ENCODE measurements around the gene FAM227B.
"Not testable (repeated sequence)": the region's sequence is repeated elsewhere in the genome, so short reads cannot be mapped to it uniquely, and the experiment has no call there.

FAM227B gene

GRCh38 chr15:49435174-49435573 is 185.4 kb downstream of the FAM227B start:
- DNase-seq, result no peak

- no peak for DNase-seq
Observed at GRCh38 chr15:49430046-49430445, 190.6 kb downstream of the FAM227B start.

- DNase-seq, result no peak
Observed at GRCh38 chr15:49428409-49429095, 192.1 kb downstream of the FAM227B start.

- no peak for DNase-seq
Observed at GRCh38 chr15:49427372-49427771, 193.2 kb downstream of the FAM227B start.

GRCh38 chr15:49424954-49425353 is 195.7 kb downstream of the FAM227B start:
- DNase-seq, result no peak

- no peak for DNase-seq
Observed at GRCh38 chr15:49423901-49424550, 196.6 kb downstream of the FAM227B start.

GRCh38 chr15:49423021-49423420 is 197.6 kb downstream of the FAM227B start, which contains the start of gene FGF7:
FGF7 (plus strand) TSS chr15:49423242; CDS start chr15:49424298, 1,056 bp downstream.
- DNase-seq, result no peak

- DNase-seq, result peak; percentile 53
Observed at GRCh38 chr15:49421991-49422390, 198.6 kb downstream of the FAM227B start.

GRCh38 chr15:49418811-49419210 is 201.8 kb downstream of the FAM227B start:
- DNase-seq, result no peak

GRCh38 chr15:49415638-49416037 is 205.0 kb downstream of the FAM227B start:
- DNase-seq, result no peak

GRCh38 chr15:49415149-49415548 is 205.5 kb downstream of the FAM227B start:
- DNase-seq, result no peak

GRCh38 chr15:49412797-49413196 is 207.8 kb downstream of the FAM227B start:
- DNase-seq, result no peak

- no peak for DNase-seq
Observed at GRCh38 chr15:49410641-49411040, 210.0 kb downstream of the FAM227B start.

GRCh38 chr15:49406352-49407118 is 214.1 kb downstream of the FAM227B start:
- no peak for DNase-seq

- DNase-seq, result not testable (repeated sequence)
Observed at GRCh38 chr15:49402515-49403296, 217.9 kb downstream of the FAM227B start.

GRCh38 chr15:49387471-49387870 is 233.1 kb downstream of the FAM227B start:
- DNase-seq, result no peak

- DNase-seq, result no peak
Observed at GRCh38 chr15:49383266-49383665, 237.4 kb downstream of the FAM227B start.

GRCh38 chr15:49382394-49382793 is 238.2 kb downstream of the FAM227B start:
- DNase-seq, result no peak

GRCh38 chr15:49380912-49381311 is 239.7 kb downstream of the FAM227B start:
- DNase-seq, result no peak

GRCh38 chr15:49379996-49380395 is 240.6 kb downstream of the FAM227B start:
- DNase-seq, result no peak

GRCh38 chr15:49372366-49372765 is 248.3 kb downstream of the FAM227B start:
- DNase-seq, result no peak

GRCh38 chr15:49370782-49371181 is 249.8 kb downstream of the FAM227B start:
- DNase-seq, result no peak

- DNase-seq, result no peak
Observed at GRCh38 chr15:49366496-49366895, 254.1 kb downstream of the FAM227B start.
